ENCODE measurements around the gene INPP5D. TPM values are rescaled to one million over a fixed set of nuclear protein-coding genes. Genes with fewer than 3 reads are reported as not detected.

INPP5D gene
- total RNA-seq, 4 donors from 2014 or later, result 7.8 to 40.4 (median 26.1) TPM

GRCh38 chr2:233210281-233210680 is 150.1 kb downstream of the INPP5D start:
- no peaks in the 10 kb centered on the region for H3K36me3 ChIP-seq
- intact Hi-C loops (cut with DNase I; ENCODE audit: low total_unique reads), result no loop called here
- no peaks in the 10 kb centered on the region for H3K9me3 ChIP-seq
- no peak for DNase-seq
- no peak overlapping the region for H3K4me3 ChIP-seq
- in situ Hi-C loops (cut with MboI; ENCODE audit: low pct_ligation_motif_present in 1 of 4, low pct_unique_long_range_greater_than_20kb in 1 of 4, low sequenced_read_pairs in 3 of 4), result no loop called here
- H3K27me3 ChIP-seq, result no peaks in the 10 kb centered on the region
- peaks cover 0 to 16% (median 4%) of the 10 kb centered on the region in 4 donors for H3K4me1 ChIP-seq
- TF ChIP-seq POLR2AphosphoS5 (IDR thresholded peaks at IDR 0.05) (no peak), POLR2A (IDR thresholded peaks at IDR 0.05) (no peak), EP300 (IDR thresholded peaks at IDR 0.05; ENCODE audit: low read depth) (no peak)
- TF ChIP-seq, protein P1, sequence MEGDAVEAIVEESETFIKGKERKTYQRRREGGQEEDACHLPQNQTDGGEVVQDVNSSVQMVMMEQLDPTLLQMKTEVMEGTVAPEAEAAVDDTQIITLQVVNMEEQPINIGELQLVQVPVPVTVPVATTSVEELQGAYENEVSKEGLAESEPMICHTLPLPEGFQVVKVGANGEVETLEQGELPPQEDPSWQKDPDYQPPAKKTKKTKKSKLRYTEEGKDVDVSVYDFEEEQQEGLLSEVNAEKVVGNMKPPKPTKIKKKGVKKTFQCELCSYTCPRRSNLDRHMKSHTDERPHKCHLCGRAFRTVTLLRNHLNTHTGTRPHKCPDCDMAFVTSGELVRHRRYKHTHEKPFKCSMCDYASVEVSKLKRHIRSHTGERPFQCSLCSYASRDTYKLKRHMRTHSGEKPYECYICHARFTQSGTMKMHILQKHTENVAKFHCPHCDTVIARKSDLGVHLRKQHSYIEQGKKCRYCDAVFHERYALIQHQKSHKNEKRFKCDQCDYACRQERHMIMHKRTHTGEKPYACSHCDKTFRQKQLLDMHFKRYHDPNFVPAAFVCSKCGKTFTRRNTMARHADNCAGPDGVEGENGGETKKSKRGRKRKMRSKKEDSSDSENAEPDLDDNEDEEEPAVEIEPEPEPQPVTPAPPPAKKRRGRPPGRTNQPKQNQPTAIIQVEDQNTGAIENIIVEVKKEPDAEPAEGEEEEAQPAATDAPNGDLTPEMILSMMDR (IDR thresholded peaks at IDR 0.05), result no peak
- WGBS, 2 donors (ENCODE audit: low coverage in 1 of 2), result 92 to 93% methylated on average over 2 to 8 of the region's 8 CpGs
- H3K27ac ChIP-seq, result no peak overlapping the region

DNA sequence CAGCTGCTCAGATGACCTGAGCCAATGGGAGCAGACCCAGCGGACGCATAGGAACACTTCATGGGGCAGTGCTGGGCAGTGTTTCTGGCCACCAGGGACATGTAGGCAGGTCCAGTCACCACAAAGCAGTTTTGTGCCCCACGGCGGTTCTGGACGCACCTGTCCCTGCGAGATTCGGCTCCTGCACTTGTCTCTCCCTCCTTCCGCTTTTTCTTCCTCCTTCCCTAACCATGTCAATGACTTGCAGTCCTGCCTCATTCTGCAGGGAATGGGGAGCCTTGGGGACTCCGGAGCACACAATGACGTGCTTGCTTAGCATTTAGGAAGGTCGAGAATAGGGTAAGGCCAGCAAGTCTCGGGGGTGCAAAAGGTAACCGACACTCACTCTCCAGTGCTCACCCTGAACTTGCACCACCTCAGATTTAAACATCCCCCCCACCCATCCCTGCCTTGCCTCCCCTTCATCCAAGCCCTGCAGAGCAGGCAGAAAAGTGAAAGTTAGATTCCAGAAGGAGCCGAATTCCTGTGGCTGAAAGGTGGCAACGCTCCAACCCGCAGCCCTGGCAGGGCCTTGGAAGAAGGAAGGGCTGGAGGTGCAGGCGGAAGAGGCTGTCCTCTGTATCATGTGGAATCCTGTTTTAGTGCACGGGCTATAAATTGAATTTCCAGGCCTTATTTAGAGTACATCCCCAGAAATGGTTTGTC is 150.9 kb downstream of the INPP5D start:
- Histone ChIP-seq H3K27me3 (no peaks in the 10 kb centered on the region), H3K36me3 (no peaks in the 10 kb centered on the region), H3K9me3 (no peaks in the 10 kb centered on the region), H3K4me3 (no peak overlapping the region), H3K27ac (peak overlapping the region in 2 of 4 donors; percentile 10 to 36), H3K4me1 (peaks cover 0 to 16% (median 4%) of the 10 kb centered on the region in 4 donors)
- no peak for TF ChIP-seq EP300 (IDR thresholded peaks at IDR 0.05; ENCODE audit: low read depth)
- TF ChIP-seq, protein P1 (IDR thresholded peaks at IDR 0.05), result no peak
- TF ChIP-seq POLR2A (IDR thresholded peaks at IDR 0.05), result no peak
- TF ChIP-seq POLR2AphosphoS5 (IDR thresholded peaks at IDR 0.05), result no peak
- intact Hi-C loops (cut with DNase I; ENCODE audit: low total_unique reads), result no loop called here
- WGBS, 2 donors (ENCODE audit: low coverage in 1 of 2), result 62 to 80% methylated on average over 9 to 18 of the region's 18 CpGs
- in situ Hi-C loops (cut with MboI; ENCODE audit: low pct_ligation_motif_present in 1 of 4, low pct_unique_long_range_greater_than_20kb in 1 of 4, low sequenced_read_pairs in 3 of 4), result no loop called here
- peak; percentile 63 for DNase-seq

GRCh38 chr2:233211548-233211895 is 151.4 kb downstream of the INPP5D start:
- DNase-seq, result no peak
- peak overlapping the region in 1 of 4 donors; percentile 36 for H3K27ac ChIP-seq

DNA sequence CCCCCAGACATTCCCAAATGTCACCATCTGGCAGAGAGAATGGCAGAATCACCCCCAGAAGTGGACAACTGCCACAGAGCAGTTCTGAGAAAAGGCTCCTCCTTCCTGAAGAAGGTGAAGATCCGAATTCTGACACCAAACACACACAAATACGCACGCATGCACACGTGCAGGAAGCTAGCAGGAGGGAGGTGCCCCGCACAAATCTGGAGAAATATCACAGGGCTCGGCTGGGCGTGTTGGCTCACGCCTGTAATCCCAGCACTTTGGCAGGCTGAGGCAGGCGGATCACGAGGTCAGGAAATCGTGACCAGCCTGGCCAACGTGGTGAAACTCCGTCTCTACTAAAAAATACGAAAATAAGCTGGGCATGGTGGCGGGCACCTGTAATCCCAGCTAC is 152.9 kb downstream of the INPP5D start:
- intact Hi-C loops (cut with DNase I; ENCODE audit: low total_unique reads), result no loop called here
- no peak for DNase-seq
- peaks cover 0 to 16% (median 4%) of the 10 kb centered on the region in 4 donors for H3K4me1 ChIP-seq
- in situ Hi-C loops (cut with MboI; ENCODE audit: low pct_ligation_motif_present in 1 of 4, low pct_unique_long_range_greater_than_20kb in 1 of 4, low sequenced_read_pairs in 3 of 4), result no loop called here
- 88 to 93% methylated on average over 3 to 15 of the region's 15 CpGs for WGBS, 2 donors (ENCODE audit: low coverage in 1 of 2)
- H3K27me3 ChIP-seq, result no peaks in the 10 kb centered on the region
- no peaks in the 10 kb centered on the region for H3K9me3 ChIP-seq
- TF ChIP-seq EP300 (IDR thresholded peaks at IDR 0.05; ENCODE audit: low read depth) (no peak), POLR2A (IDR thresholded peaks at IDR 0.05) (no peak), POLR2AphosphoS5 (IDR thresholded peaks at IDR 0.05) (no peak)
- TF ChIP-seq, protein P1 (IDR thresholded peaks at IDR 0.05), result no peak
- H3K4me3 ChIP-seq, result no peak overlapping the region
- no peaks in the 10 kb centered on the region for H3K36me3 ChIP-seq
- H3K27ac ChIP-seq, result no peak overlapping the region

More at GRCh38 chr2:233211548-233211895, 151.4 kb downstream of the INPP5D start:
- no peak for TF ChIP-seq POLR2AphosphoS5 (IDR thresholded peaks at IDR 0.05)
- in situ Hi-C loops (cut with MboI; ENCODE audit: low pct_ligation_motif_present in 1 of 4, low pct_unique_long_range_greater_than_20kb in 1 of 4, low sequenced_read_pairs in 3 of 4) (no loop called here), intact Hi-C loops (cut with DNase I; ENCODE audit: low total_unique reads) (no loop called here)
- Histone ChIP-seq H3K9me3 (no peaks in the 10 kb centered on the region), H3K27me3 (no peaks in the 10 kb centered on the region), H3K4me1 (peaks cover 0 to 16% (median 4%) of the 10 kb centered on the region in 4 donors), H3K36me3 (no peaks in the 10 kb centered on the region), H3K4me3 (no peak overlapping the region)
- WGBS, 2 donors (ENCODE audit: low coverage in 1 of 2), result 70% methylated on average over 3 of the region's 3 CpGs; no CpG with 5 or more reads in 1 of the 2 donors

Measured in transverse colon (tissue), 4 donors.